GM18909 (cell line): ENCODE data around the gene LIX1L.

ENCODE experiments used
- ATAC-seq: cut with Tn5 transposase; IDR thresholded peaks from one replicate; pipeline ENCODE4 v1.9.1; 2021; ENCODE audit warnings: mild to moderate bottlenecking; ENCODE audit not compliant: unreplicated experiment, poor library complexity

LIX1L gene

DNA sequence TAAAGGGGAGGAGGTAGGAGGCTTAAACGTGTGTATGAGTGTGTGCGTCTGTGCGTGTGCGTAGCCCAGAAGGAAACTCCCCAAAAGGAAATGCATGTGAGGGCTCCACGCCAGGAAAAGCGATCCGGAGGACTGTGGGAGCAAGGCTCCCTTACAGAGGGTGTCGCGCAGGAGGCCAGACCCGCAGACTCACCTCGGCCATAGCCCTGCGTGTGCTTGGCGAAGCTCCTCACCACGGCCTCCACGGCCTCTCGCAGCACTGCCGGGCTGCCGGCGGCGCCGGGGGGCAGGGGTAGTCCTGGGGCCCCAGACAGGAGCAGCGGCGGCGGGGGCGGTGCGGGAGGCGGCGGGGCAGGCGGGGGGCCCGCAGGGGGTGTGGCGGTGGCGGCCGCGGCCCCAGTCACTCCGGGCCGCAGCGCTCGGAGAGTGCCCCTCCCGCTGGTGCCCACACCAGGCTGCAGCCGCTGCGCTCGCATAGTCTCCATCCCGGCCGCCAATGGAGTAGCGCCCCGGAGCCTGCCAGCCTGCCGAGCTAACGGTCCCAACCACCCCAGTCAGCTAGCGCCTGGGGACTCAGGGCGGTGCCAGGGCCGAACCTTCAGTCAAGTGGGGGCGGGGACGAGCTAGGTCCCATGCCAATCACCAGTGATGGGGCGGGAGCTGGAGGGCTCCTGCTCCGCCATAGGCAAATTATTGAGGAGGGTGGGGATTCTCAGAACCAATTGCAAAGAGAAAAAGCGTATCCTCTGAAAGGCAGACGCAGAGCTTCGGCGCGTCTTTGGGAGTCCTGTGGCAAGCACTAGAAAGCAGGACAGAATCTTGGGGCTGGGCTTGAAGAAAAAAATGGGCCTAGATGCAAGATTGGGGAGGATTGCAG is at the start of gene LIX1L:
TSS of gene LIX1L (minus strand) at position 575 of the 877 bp plus-strand sequence. CDS start at position 485, 90 bp downstream.
- peak; percentile 87 for ATAC-seq

DNA sequence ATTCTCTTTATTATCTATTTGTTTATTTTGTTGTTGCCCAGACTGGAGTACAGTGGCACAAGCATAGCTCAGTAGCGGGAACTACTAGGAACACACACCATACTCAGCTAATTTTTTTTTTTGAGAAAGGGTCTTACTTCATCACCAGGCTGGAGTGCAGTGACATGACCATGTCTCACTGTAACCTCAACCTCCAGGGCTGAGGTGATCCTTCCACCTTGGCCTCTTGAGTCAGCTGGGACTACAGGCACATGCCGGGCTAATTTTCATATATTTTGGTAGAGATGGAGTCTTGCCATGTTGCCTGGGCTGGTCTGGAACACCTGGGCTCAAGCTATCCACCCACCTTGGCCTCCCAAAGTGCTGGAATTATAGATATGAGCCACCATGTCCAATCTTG is 43.9 kb upstream of the LIX1L start:
- no peak for ATAC-seq

DNA sequence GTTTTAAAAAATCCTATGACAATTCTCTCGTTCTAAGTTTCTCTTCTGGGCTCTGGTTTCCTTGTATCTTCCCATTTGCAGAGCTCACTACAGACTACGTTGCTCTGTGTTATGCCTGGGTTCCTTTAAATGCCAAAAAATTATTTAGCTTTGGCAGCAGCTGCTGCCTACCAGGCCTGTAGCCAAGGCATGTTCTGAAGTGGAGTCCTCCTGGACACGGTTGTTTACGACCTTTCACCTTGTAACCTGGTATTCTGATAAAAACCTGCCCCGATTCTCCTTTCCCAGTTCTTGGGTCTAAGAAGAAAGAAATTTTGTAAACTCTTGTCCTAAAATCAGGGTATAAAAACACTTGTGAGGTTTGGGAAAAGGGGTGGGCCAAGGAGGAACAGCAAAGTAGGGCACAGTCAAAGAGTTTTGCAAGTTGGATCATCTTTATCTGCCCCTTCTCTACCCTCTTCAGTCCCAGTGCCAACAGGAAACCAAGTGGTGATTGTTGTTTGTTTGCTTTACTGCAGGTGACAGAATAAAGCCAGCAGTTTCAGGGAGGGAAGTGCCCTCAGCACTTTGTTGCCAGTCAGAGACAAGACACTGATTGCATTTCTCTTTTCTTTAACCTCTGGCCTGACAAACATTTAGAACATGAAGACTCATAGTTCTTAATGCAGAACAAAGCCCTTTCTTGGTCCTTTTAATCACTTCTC is 41.7 kb upstream of the LIX1L start:
- no peak for ATAC-seq

DNA sequence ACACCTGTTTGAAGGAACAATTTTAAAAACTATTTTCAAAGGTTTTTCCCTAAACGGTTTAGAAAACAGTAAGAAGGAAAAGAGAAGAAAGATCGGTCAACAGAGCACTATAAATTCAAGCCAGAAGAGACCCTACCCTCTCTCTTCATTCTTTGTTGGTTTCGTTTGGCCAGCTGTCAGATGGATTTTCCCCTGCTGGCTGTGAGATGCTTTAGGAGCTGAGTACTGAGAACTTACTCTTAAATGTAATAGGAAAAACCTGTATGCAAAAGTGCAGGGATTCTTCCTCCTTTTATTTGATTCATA is 39.9 kb upstream of the LIX1L start:
- no peak for ATAC-seq

DNA sequence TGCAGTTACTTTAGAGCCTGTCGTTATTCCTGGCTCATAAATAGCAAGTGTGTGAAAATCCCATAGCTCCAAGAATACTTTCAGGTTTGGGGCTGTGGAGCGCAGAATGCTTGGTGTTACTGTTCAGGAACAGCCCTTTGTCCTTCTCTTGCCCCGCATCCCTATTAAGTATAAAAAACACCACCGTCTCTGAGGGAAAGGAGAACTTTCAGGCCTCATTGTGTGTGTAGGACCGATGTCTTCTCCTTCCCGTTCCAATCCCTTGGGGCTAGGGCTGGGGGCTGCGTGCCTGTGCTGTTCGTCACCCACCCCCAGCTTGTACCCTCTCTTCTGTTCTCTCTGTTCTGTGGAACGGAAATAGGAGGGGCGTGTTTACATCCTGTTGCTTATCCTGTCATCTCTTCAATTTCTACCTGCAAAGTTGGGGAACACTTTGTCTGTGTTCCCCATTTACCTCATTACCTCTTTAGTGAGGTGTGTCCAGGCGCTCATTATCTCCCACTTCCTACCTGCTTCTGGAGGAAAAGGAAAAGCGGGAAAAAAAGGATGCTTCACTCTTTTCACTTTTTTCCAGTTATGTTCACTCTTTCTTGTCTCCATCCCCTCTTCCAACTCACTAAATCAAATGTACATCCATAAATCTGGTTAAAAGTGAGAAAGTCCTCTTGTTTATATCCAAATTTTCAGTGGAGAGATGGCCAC is 39.4 kb upstream of the LIX1L start:
- peak; percentile 29 for ATAC-seq

DNA sequence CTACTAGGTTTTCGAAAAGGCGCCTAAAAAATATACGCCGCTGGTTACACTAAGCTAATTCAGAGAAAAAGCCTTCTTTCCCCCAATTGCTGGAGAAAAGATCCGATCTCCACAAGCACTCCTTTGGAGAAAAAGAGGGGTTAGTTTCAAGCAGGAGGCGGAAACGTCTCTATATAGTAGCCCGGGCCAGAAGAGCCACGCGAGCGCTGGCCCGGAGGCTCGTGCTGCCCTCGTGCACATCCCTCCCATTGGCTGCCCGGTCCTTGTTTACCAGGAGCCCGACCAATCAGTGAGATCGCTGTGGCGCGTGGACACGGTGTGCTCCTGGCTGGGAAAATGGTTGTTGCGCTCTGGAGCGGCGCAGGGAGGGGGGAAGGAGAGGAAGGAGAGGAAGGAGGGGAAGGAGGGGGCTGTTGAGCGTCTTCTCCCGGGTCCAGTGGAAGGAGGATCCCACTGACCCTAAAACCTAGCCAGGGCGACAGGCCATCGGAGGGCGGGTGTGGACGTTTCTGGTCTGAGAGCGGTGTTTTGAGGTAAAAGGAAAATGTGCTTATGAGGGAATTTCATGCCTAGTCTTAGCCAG is 38.7 kb upstream of the LIX1L start, which contains the start of gene TXNIP:
TSS of gene TXNIP (minus strand) at position 147 of the 583 bp plus-strand sequence. CDS start 313 bp downstream, outside the sequence.
- ATAC-seq = peak; percentile 86

DNA sequence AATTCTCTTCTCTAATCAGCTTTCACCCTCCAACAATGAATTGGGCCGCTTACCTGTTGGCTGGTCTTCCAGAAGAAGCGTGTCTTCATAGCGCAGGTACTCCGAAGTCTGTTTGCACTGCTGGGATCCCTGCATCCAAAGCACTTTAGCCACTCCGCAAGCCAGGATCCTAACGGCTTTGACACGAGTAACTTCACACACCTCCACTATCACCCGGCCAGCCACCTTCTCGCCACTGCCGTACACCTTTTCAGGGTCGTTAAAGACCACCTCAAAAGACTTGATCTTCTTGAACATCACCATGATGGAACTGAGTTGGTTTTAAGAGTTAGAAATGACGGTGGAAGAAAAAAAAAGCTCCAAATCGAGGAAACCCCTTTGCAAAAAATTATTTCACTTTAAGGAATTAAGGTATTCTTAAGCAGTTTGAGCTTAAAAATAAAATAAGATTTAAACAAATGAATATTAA is 38.2 kb upstream of the LIX1L start:
- no peak for ATAC-seq

DNA sequence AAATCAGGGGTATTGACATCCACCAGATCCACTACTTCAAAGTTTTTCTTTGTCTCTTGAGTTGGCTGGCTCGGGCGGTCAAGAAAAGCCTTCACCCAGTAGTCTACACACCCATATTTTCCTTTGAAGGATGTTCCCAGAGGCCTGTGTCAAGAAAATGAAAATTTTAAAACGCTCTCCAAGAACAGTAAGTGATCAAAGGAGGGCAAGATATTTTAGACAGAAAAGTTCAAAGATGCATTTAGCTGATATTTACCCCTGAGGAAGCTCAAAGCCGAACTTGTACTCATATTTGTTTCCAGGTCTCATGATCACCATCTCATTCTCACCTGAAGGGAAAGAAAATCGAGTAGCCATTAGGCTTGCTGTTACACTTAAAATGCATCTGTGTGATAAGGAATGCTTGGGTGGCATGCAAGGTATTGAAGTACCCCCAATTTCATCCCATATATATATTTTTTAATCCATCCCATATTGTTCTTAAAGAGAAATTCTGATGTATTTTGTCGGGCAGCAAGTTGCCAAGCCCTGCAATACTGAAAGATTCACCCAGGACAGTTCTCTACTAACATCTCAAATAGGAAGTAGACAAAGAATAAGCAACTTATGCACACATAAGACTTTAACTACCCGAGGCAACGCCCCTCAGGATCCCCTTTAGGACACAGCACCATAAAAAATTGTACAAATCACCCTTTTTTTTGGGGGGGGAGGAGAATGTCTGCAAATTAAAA is 37.5 kb upstream of the LIX1L start:
- no peak for ATAC-seq

DNA sequence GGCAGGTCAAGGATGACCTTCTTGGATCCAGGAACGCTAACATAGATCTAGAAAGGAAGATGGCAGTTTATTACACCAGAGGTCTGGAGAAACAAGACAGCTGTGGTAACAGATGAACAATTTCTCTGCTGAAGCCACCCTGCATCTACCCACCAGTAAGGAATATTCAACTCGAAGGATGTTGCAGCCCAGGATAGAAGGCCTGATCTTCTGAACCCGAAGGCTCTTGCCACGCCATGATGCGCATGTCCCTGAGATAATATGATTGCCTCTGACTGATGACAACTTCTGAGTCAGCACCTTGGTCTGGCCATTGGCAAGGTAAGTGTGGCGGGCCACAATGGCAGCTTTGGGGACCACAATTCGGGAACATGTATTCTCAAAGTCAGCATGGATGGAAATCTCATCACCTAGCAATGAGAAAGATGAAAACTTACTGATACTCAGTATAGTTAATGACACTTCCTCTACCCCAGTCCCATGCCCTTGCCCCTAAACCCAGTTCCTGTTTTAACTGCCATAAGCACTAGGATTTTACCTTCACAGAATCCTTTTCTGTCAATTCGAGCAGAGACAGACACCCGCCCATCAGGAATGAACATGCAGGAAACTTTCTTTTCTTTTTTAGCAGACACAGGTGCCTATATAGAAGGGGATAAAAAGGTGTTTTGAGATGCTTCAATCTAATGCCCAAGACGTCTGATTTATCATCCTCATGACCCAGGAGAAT is 36.7 kb upstream of the LIX1L start:
- ATAC-seq = no peak

DNA sequence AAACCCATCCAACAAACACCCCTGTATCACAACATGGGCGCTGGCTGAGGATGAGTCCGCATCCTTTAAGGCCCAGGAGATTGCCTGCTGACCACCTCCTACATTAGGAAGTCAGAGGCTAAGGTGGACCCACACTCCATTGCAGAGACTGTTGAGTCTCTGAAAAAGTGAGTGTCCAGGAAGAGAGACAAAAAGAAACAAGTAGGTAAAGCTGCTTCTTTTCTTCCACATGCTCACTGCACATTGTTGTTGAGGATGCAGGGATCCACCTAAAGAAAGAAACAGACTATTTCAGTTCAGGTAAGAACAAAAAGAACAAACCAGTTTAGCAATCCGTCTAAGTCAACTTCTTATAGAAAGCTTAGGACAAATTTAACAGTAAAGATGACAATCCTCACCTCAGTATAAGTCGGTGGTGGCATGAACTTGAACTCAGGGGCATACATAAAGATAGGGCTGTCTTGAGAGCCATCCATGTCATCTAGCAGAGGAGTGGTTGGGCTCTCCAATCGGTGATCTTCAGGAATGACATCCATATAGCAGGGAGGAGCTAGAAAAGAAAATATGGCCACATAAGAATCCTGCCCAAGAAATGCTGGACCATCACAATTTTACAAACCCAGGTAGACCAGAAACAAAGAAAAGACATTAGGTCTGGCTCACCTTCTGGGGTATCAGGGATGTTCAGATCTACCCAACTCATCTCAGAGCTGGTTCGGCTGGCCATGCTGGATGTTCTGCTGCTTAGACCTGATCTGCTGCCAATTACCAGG is 36.0 kb upstream of the LIX1L start:
- ATAC-seq = no peak

DNA sequence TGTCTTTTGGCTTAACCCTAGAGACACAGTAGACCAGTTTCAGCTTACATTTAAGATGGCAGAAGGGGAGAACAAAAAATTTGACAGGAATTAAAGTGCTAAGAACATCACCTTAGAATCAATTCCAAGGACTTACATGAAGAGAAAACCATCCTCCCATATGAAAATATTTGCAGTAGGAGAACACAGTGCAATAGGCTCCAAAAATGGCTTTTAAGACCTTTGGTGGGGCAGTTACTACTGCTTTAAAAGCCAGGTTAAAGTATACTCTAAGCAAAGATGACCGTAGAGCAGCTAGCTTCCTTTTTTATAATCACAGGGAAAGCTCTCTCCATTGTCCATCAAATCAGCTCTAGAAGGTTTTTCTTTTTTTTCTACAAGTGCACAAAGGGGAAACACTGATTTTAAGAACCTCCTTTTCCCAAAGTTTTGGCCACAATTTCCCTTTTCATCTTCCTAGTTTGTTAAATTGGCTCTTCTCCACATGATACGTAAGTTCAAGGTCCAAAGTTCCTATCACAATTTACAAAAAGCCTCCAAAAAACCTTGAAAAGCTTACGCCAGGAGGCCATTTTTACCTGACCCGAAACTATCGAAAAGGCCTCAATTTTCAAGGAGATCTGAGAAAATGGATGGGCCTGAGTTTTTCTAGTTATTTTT is 35.3 kb upstream of the LIX1L start:
- no peak for ATAC-seq

DNA sequence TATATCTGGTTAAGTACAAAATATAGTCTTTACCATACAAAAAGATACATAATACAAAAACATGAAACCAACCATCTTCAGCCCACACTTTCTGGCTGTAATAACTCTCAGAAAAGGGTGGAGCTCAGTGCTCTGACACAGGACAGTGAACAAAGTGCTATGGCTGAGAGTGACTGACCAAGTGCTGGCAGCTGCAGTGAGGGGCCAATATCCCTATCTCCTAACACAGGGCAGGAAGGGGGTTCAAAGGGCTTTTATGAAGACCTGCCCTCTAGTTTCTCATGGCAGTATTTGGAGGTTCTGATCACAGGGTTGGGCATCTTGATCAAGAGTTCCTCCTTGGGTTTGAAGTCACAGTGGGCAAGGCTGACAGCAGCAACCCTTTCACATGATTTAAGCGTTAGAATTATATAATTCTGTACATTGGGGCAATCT is 34.7 kb upstream of the LIX1L start:
- no peak for ATAC-seq

DNA sequence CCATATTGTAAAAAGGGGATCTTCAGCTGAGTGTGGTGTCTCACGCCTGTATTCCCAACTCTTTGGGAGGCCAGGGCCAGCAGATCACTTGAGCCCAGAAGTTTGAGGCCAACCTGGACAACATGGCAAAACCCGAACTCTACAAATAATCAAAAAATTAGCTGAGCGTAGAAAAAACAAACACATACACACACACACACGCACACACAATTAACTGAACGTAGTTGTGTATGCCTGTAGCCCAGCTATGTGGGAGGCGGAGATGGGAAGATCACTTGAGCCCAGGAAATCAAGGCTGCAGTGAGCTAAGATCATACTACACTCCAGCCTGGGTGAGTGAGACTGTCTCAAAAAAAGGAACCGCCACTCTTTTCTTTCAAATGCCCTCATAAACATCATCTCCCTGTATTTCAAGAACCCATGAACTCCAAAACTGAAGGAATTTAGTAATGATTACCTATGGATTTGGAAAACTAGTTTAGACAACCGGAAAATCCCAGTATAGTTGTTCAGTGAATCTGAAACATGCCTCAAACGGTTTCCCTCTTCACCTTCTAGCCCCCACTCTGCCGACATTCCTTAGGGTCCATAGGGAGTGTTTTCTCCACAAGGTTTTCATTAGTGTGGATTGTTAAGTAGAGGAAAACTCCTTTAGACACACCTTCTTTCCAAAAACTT is 34.1 kb upstream of the LIX1L start:
- no peak for ATAC-seq

DNA sequence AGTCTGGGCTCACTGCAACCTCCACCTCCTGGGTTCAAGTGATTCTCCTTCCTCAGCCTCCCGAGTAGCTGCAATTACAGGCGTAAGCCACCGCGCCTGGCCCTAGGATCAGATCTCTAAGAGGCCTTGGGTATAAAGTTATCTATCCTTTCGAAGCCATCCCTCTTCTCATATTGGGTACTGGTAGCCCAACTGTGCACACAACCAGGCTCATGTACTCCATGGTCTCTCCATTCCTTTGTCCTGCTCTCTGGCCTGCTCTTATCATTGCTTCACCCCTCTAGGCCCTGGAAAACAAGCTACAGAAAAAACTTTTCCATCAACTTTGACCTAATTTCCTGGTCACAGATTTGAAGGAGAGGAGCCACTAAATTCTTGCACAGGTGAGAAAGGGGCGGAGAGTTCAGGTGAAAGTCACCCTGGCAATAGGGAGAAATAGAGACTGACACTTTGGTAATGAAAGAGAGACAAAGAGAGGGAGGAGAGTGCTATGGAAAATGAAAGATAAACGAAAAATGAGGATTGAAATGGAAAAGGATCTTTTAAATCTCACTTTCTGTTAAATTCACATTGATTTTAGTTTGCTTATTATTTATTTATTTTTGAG is 32.5 kb upstream of the LIX1L start:
- ATAC-seq = no peak

DNA sequence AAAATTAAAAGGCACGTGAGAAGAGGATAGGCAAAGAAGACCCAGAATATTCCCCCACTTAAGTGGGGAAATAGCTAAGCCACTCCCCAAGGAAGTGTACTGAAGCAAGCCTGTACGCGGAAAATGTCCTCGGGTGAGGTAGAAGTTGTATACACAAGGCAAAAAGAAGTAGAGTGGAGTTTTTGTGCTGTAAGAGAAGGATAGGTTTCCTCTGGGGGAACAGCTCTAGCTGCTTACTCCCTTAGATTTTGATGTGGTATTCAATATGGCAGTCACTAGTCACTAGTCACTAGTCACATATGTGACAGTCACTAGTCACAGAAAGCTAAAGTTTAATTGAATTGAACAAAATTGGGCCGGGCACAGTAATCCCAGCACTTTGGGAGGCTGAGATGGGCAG is 31.0 kb upstream of the LIX1L start:
- no peak for ATAC-seq

DNA sequence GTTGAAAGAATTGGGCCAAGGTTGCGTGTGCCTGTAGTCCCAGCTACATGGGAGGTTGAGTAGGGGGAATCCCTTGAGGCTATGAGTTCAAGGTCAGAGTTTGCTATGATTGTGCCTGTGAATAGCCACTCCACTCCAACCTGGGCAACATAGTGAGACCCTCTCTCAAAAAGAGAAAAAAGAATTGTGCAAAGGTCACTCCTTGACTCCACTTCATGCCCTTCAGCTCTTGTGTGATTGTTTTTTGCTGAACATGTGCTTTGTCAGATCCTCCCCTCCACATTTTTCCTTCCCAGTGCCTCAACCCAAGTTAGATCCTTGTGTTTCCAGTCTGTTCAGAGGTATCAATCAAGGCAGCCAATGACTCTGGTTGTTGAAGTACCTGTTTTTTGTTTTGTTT is 30.1 kb upstream of the LIX1L start:
- ATAC-seq = no peak

DNA sequence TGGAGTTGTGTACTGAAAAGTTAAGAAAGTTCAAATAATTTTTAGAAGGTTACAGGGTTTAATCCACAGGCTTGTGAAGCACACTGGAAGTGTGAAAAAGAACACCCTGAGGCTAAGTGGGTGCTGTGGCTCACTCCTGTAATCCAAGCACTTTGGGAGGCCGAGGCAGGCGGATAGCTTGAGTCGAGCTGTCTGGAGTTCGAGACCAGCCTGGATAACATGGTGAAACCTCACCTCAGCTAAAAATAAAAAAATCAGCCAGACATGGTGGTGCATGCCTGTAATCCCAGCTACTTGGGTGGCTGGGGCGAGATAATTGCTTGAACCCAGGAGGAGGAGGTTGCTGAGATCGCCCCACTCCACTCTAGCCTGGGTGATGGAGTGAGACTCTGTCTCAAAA is 28.7 kb upstream of the LIX1L start:
- no peak for ATAC-seq
